ENCODE measurements around the gene KLF16. TPM values are rescaled to one million over a fixed set of nuclear protein-coding genes. Genes with fewer than 3 reads are reported as not detected.
A peak's percentile ranks its signal among the peaks of the same experiment; 100 is the strongest.

Gene KLF16
- 26.7 and 41.2 TPM in 2 replicates for total RNA-seq (2021)
- percentile 59 among the genes with signal in this experiment for Bru-seq, nascent RNA
- BruChase-seq, experiment 1, labeled RNA remaining after a 2-hour chase, result percentile 75 among the genes with signal in this experiment
- percentile 88 among the genes with signal in this experiment for BruChase-seq, experiment 2, labeled RNA remaining after a 6-hour chase
- long read RNA-seq, partial matches to known transcripts, result 4 of 7 reads
- long read RNA-seq, other reads (novel, unspliced or antisense), result 0 of 7 reads

DNA sequence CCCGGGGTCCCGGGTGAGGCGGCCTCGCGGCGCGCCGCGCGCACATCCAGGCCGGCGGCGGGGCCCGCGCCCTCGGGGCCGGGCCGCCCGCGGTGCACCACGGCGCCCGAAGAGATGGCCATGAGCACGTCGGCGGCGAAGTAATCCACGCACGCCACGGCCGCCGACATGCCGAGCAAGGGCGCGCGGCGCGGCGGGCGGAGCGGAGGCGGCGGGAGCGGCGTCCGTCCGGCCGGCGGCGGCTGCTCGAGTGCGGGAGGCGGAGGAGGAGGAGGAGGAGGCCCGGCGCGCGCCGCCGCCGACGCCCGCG lies at the start of gene KLF16:
KLF16 (minus strand) TSS at position 252 of the 310 bp plus-strand sequence; CDS start at position 170, 82 bp downstream.
- Histone ChIP-seq H3K36me3 (ENCODE audit: low read depth) (no peaks in the 10 kb centered on the region), H3K9me2 (ENCODE audit: insufficient read depth) (no peaks in the 10 kb centered on the region), H3F3A (ENCODE audit: insufficient read depth, low read depth) (no peaks in the 10 kb centered on the region), H4K20me1 (ENCODE audit: insufficient read depth) (peaks cover 30% of the 10 kb centered on the region), H3K79me2 (ENCODE audit: low read depth) (peaks cover 43% of the 10 kb centered on the region), H3K27me3 (ENCODE audit: insufficient read depth, low read depth) (no peaks in the 10 kb centered on the region), H3K4me3 (peak within 1 kb of the TSS; percentile 81), H3K4me1 (replicated peaks; ENCODE audit: insufficient read depth) (peaks cover 10% of the 10 kb centered on the region; the same call in 1 of the 2 replicates), H3K27ac (peak within 1 kb of the TSS; percentile 83), H3K9me3 (ENCODE audit: insufficient read depth, low read depth) (no peaks in the 10 kb centered on the region), H3K4me2 (peak within 1 kb of the TSS; percentile 93), H2AFZ (peak within 1 kb of the TSS; percentile 79)
- ChIA-PET POLR2A (ENCODE audit: unreplicated experiment) (no interaction called here), CTCF (no interaction called here)
- TF ChIP-seq EZH2 (IDR thresholded peaks at IDR 0.05; ENCODE audit: low read depth), result no peak
- TF ChIP-seq, protein P1, sequence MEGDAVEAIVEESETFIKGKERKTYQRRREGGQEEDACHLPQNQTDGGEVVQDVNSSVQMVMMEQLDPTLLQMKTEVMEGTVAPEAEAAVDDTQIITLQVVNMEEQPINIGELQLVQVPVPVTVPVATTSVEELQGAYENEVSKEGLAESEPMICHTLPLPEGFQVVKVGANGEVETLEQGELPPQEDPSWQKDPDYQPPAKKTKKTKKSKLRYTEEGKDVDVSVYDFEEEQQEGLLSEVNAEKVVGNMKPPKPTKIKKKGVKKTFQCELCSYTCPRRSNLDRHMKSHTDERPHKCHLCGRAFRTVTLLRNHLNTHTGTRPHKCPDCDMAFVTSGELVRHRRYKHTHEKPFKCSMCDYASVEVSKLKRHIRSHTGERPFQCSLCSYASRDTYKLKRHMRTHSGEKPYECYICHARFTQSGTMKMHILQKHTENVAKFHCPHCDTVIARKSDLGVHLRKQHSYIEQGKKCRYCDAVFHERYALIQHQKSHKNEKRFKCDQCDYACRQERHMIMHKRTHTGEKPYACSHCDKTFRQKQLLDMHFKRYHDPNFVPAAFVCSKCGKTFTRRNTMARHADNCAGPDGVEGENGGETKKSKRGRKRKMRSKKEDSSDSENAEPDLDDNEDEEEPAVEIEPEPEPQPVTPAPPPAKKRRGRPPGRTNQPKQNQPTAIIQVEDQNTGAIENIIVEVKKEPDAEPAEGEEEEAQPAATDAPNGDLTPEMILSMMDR (conservative IDR thresholded peaks at IDR 0.05), result no peak
- BruUV-seq (replicated peaks), result no TSS peak
- no peak for DNase-seq
- intact Hi-C loops (cut with micrococcal nuclease; ENCODE audit: unreplicated experiment), result no loop called here

DNA sequence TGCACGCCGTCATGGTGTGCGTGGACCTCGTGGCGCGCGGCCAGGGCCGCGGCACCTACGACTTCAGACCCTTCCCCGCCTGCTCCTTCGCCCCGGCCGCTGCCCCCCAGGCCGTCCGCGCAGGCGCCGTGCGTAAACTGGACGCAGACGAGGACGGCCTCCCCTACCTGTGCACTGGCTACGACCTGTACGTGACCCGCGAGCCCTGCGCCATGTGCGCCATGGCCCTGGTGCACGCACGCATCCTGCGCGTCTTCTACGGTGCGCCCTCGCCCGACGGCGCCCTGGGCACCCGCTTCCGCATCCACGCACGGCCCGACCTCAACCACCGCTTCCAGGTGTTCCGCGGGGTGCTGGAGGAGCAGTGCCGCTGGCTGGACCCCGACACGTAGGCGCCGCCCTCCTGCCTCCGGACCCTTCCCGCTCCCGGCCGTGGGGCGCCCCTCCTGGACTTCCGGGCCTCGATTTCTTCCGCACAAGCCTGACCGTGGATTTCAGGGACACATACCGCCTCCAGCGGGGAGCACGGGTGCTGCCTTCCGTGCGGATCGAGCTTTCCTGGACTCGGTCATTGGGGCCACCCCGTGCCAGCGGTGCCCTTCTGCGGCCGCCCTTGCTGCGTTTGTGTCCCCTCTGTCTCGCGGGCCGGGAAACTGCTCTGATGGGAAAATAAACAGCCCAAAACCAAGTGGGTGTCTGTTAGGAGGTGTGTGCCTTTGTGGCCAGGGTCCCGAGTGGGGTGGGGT lies 49.6 kb upstream of the KLF16 start:
- no TSS peak for BruUV-seq (replicated peaks)

DNA sequence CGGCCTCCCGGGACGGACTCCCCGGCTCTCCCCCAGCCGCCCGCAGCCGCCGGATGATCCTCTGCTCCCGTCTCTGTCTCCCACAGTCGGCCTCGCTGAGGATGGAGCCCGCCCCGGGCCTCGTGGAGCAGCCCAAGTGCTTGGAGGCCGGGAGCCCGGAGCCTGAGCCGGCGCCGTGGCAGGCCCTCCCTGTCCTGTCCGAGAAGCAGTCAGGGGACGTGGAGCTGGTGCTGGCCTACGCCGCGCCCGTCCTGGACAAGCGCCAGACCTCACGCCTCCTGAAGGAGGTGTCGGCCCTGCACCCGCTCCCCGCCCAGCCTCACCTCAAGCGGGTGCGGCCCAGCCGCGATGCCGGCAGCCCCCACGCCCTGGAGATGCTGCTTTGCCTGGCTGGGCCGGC lies 48.6 kb upstream of the KLF16 start:
- no peaks in the 10 kb centered on the region for H3K9me2 ChIP-seq (ENCODE audit: insufficient read depth)
- H3K4me2 ChIP-seq, result no peak overlapping the region
- ChIA-PET POLR2A (ENCODE audit: unreplicated experiment) (no interaction called here), CTCF (no interaction called here)
- no peaks in the 10 kb centered on the region for H3K9me3 ChIP-seq (ENCODE audit: insufficient read depth, low read depth)
- peaks cover 1% of the 10 kb centered on the region; the same call in 1 of the 2 replicates for H3F3A ChIP-seq (ENCODE audit: insufficient read depth, low read depth)
- H4K20me1 ChIP-seq (ENCODE audit: insufficient read depth), result peaks cover 40% of the 10 kb centered on the region
- peaks cover 43% of the 10 kb centered on the region for H3K79me2 ChIP-seq (ENCODE audit: low read depth)
- BruUV-seq (replicated peaks), result no TSS peak
- H3K36me3 ChIP-seq (ENCODE audit: low read depth), result no peaks in the 10 kb centered on the region
- H3K4me3 ChIP-seq, result no peak overlapping the region
- intact Hi-C loops (cut with micrococcal nuclease; ENCODE audit: unreplicated experiment), result no loop called here
- H2AFZ ChIP-seq, result no peak overlapping the region
- H3K4me1 ChIP-seq (replicated peaks; ENCODE audit: insufficient read depth), result peaks cover 3% of the 10 kb centered on the region; the same call in 1 of the 2 replicates
- H3K27me3 ChIP-seq (ENCODE audit: insufficient read depth, low read depth), result no peaks in the 10 kb centered on the region
- DNase-seq, result no peak
- TF ChIP-seq, protein P1 (conservative IDR thresholded peaks at IDR 0.05), result no peak
- no peak overlapping the region for H3K27ac ChIP-seq

More for the DNA sequence above, 49.6 kb upstream of the KLF16 start:
- peaks cover 34% of the 10 kb centered on the region for H3K79me2 ChIP-seq (ENCODE audit: low read depth)
- no peak overlapping the region for H3K4me2 ChIP-seq
- CTCF ChIA-PET, result no interaction called here
- TF ChIP-seq, protein P1 (conservative IDR thresholded peaks at IDR 0.05), result no peak
- TF ChIP-seq EZH2 (IDR thresholded peaks at IDR 0.05; ENCODE audit: low read depth), result no peak
- DNase-seq, result no peak
- no peak overlapping the region for H3K27ac ChIP-seq
- no peaks in the 10 kb centered on the region for H3K9me2 ChIP-seq (ENCODE audit: insufficient read depth)
- peaks cover 36% of the 10 kb centered on the region for H4K20me1 ChIP-seq (ENCODE audit: insufficient read depth)
- H3K36me3 ChIP-seq (ENCODE audit: low read depth), result no peaks in the 10 kb centered on the region
- H3K4me1 ChIP-seq (replicated peaks; ENCODE audit: insufficient read depth), result no peaks in the 10 kb centered on the region
- intact Hi-C loops (cut with micrococcal nuclease; ENCODE audit: unreplicated experiment), result no loop called here
- no peaks in the 10 kb centered on the region for H3K27me3 ChIP-seq (ENCODE audit: insufficient read depth, low read depth)
- POLR2A ChIA-PET (ENCODE audit: unreplicated experiment), result no interaction called here
- H3K4me3 ChIP-seq, result no peak overlapping the region
- H2AFZ ChIP-seq, result no peak overlapping the region
- H3K9me3 ChIP-seq (ENCODE audit: insufficient read depth, low read depth), result no peaks in the 10 kb centered on the region
- H3F3A ChIP-seq (ENCODE audit: insufficient read depth, low read depth), result no peaks in the 10 kb centered on the region

Measured in PC-9 (cell line).